Endothelial cell of hepatic sinusoid (primary cell): ENCODE measurements around the gene DXO.
"Not testable (repeated sequence)": the region's sequence is repeated elsewhere in the genome, so short reads cannot be mapped to it uniquely, and the experiment has no call there.

Source experiments
- in situ Hi-C: cut with HindIII; loops from 2 replicates; pipeline ENCODE4 v1.10.0; 2017; ENCODE audit warnings: low sequenced_read_pairs

Gene DXO

DNA sequence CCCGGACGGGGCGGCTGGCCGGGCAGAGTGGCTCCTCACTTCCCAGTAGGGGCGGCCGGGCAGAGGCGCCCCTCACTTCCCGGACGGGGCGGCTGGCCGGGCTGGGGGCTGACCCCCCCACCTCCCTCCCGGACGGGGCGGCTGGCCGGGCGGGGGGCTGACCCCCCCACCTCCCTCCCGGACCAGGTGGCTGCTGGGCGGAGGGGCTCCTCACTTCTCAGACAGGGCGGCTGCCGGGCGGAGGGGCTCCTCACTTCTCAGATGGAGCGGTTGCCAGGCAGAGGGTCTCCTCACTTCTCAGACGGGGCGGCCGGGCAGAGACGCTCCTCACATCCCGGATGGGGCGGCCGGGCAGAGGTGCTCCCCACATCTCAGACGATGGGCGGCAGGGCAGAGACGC is 39.8 kb downstream of the DXO start:
- in situ Hi-C loops, result not testable (repeated sequence)

DNA sequence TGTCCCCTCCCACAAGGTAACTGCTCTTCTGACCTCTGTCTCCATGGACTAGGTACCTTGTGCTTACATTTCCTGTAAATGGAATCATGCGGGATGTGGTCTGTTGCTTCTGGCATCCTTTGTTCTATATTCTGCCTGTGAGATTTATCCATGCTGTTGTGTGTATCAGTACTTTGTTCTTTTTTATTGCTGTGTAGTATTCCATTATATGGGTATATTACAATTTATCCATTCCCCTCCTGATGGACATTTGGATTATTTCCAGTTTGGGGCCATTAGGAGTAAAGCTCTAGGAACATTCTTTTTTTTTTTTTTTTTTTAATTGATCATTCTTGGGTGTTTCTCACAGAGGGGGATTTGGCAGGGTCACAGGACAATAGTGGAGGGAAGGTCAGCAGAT is 41.0 kb downstream of the DXO start:
- in situ Hi-C loops, result no loop called here

DNA sequence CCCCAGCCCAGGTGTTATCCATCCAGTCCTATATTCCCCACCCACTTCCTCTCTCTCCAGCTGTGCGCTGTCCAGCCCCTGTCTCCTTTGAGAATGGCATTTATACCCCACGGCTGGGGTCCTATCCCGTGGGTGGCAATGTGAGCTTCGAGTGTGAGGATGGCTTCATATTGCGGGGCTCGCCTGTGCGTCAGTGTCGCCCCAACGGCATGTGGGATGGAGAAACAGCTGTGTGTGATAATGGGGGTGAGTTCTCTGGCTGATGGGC is 43.3 kb downstream of the DXO start:
- in situ Hi-C loops, result no loop called here

DNA sequence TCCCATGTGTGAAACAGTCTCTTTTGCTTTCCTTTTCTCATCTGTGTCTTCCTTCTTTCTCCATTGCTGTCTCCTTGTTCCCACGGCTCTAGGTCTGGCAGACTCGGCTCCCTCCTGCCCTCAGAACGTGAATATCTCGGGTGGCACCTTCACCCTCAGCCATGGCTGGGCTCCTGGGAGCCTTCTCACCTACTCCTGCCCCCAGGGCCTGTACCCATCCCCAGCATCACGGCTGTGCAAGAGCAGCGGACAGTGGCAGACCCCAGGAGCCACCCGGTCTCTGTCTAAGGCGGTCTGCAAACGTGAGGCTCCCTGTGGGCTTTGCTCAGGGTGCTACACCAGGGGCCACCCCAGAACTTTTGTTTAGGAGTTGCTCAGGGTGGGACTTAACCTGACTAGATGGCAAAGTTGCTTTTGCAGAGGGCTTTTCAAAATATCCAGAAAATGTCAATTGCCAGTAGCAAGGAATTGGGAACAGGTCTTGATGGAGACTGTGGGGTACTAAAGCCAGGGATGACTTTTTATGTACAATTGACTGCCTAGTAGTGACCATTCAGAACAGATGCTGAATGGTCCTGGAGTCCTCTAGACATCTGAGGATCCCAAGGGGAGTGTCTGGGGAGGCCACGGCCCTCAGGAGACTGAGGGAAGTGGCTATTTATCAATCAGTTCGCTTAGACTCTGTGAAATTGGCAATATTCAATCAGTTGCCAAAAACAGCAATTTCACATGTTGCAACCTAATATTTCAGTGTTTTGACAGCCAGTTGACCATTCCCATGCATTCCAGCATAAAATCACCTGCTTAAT is 43.9 kb downstream of the DXO start:
- in situ Hi-C loops, result no loop called here

DNA sequence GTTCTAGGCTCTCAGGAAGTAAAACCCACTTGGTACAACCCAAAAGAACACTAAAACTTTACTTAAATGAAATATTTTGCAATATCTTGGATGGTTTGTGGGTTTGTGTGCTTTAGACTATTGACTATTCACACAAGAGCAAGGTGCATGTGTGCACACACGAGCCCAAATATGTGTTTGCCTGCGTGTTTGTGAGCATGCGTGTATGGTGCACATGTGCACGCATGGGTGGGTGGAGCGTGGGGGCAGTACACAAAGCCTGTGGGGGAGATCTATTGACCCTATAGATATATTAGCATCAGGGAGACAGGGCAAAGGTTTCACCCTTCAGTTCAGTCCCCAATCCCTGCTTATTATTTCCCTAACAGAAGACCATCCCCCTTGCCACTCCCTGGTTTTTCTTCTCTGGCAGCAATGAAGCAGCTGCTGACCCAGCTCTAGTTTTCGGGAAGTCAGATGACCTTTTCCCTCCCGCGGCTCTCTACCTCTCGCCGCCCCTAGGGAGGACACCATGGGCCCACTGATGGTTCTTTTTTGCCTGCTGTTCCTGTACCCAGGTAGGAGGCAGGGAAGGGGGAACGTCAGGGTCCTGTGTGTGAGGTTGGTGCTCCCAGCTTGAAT is 44.6 kb downstream of the DXO start, which contains the start of gene C2:
Gene C2 (plus strand): TSS at position 476 of the 621 bp plus-strand sequence. CDS start 36 bp downstream, at position 512.
- in situ Hi-C loops, result no loop called here

DNA sequence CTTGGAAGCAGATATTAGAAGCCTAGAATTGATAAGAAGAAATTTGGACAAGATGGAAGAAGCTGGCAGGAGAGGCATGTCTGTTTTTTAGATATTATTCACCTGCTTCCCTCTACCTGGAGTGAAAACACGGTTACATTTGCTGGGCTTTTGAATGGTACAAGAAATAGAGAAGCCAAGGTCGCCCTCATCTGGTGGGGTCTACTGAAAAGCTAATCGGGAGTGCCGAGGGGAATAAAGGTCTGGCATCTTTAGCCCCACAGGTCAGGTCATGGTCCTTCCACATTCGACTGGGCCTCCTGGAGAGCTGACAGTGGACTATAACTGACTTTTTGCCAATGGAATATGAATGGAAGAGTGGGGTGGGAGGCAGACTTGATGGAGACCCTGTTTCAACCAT is 49.0 kb downstream of the DXO start:
- in situ Hi-C loops, result no loop called here

DNA sequence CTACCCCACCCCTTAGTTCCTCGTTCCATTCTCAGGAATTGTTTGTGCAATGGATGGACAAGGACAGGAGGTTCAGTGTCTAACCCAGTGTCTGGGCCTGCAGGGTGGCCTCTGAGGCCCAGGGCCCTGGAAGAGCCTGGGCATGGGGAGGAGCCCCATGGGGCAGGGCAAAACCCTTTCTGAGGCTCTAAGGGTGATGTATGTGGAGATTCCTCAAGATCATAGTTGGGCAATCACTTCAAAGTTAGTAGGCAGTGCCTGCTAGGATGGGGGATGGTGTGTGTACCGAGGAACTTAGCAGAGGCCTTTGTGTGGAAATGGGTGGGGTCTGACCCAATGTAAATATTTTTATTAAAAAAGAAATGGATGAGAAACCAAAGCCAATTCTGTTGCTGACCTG is 51.1 kb downstream of the DXO start:
- in situ Hi-C loops, result no loop called here
